Calu3 (cell line): ENCODE data around the gene SEC22A. TPM values are rescaled to one million over a fixed set of nuclear protein-coding genes. Genes with fewer than 3 reads are reported as not detected.

ENCODE experiments used
- BruUV-seq: library from RNA; stranded (reverse); fragments of 400-500 nt; replicated peaks from 2 replicates; lab custom pipeline; 2021; lab: Mats Ljungman, UMichigan
- CTCF ChIA-PET: fragments of 300-600 bp; sonication (Branson Sonifier 250); formaldehyde crosslinking; loops from one replicate; lab custom pipeline; 2022; ENCODE audit warnings: antibody characterized with exemption; lab: Charles Lee
- DNase-seq: peaks from one replicate; pipeline ENCODE4 v3.0.0; 2022
- H3K27ac Mint-ChIP-seq: one replicate; pipeline ENCODE4 v1.8.0; 2022; ENCODE audit warnings: mixed read lengths; ENCODE audit not compliant: unreplicated experiment
- H3K27me3 Mint-ChIP-seq: one replicate; pipeline ENCODE4 v1.8.0; 2022; ENCODE audit warnings: mixed read lengths; ENCODE audit not compliant: unreplicated experiment
- H3K36me3 Mint-ChIP-seq: one replicate; pipeline ENCODE4 v1.8.0; 2022; ENCODE audit warnings: mild to moderate bottlenecking, moderate library complexity, mixed read lengths; ENCODE audit not compliant: insufficient read depth, unreplicated experiment
- H3K4me1 Mint-ChIP-seq: one replicate; pipeline ENCODE4 v1.8.0; 2022; ENCODE audit warnings: mild to moderate bottlenecking, low read depth, mixed read lengths; ENCODE audit not compliant: unreplicated experiment
- H3K4me3 Mint-ChIP-seq: one replicate; pipeline ENCODE4 v1.8.0; 2022; ENCODE audit warnings: mild to moderate bottlenecking, low read depth, moderate library complexity, mixed read lengths; ENCODE audit not compliant: unreplicated experiment
- H3K9me3 Mint-ChIP-seq: one replicate; pipeline ENCODE4 v1.8.0; 2022; ENCODE audit warnings: low read depth, mixed read lengths; ENCODE audit not compliant: unreplicated experiment
- intact Hi-C: fragments of 100-400 bp; cut with micrococcal nuclease; formaldehyde crosslinking; loops from one replicate; pipeline ENCODE4 v1.10.0; 2022; ENCODE audit not compliant: unreplicated experiment
- total RNA-seq: library from RNA; stranded (reverse); gene quantifications from 2 replicates; pipeline ENCODE4 v1.2.3, GENCODE V29; 2022
- TF ChIP-seq, protein P1 (sequence below): fragments of 200-600 bp; IDR thresholded peaks from one replicate; pipeline ENCODE4 v1.8.0; 2022; ENCODE audit warnings: antibody characterized with exemption; ENCODE audit not compliant: unreplicated experiment

The SEC22A gene
- total RNA-seq, 1 experiment from 2014 or later, result 18.6 TPM

DNA sequence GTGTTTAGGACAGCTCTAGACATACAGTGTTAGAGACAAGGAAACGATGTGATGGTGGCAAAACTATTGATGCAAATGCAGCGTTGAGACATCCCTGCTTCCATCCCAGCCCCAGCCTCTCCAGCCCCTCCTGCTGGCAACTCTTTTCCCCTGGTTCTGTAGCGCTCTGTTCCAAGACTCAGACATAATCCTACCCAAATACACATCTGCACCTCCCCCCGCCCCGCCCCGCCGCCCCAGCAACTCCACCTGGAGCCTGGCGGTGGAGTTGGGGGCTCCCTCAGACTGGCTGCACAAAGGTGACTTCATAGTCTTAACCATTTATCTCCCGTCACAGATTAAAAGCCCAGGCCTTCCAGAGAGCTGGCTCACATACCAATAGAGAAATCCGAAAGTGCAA lies 7.2 kb upstream of the SEC22A start:
- Mint-ChIP-seq H3K27ac (no peak overlapping the region), H3K4me3 (no peak overlapping the region), H3K27me3 (no peaks in the 10 kb centered on the region), H3K36me3 (no peaks in the 10 kb centered on the region), H3K9me3 (no peaks in the 10 kb centered on the region), H3K4me1 (no peaks in the 10 kb centered on the region)
- CTCF ChIA-PET, result no interaction called here
- intact Hi-C loops, result no loop called here
- peak; percentile 16 for DNase-seq
- TF ChIP-seq, protein P1, sequence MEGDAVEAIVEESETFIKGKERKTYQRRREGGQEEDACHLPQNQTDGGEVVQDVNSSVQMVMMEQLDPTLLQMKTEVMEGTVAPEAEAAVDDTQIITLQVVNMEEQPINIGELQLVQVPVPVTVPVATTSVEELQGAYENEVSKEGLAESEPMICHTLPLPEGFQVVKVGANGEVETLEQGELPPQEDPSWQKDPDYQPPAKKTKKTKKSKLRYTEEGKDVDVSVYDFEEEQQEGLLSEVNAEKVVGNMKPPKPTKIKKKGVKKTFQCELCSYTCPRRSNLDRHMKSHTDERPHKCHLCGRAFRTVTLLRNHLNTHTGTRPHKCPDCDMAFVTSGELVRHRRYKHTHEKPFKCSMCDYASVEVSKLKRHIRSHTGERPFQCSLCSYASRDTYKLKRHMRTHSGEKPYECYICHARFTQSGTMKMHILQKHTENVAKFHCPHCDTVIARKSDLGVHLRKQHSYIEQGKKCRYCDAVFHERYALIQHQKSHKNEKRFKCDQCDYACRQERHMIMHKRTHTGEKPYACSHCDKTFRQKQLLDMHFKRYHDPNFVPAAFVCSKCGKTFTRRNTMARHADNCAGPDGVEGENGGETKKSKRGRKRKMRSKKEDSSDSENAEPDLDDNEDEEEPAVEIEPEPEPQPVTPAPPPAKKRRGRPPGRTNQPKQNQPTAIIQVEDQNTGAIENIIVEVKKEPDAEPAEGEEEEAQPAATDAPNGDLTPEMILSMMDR, result no peak
- no TSS peak for BruUV-seq

DNA sequence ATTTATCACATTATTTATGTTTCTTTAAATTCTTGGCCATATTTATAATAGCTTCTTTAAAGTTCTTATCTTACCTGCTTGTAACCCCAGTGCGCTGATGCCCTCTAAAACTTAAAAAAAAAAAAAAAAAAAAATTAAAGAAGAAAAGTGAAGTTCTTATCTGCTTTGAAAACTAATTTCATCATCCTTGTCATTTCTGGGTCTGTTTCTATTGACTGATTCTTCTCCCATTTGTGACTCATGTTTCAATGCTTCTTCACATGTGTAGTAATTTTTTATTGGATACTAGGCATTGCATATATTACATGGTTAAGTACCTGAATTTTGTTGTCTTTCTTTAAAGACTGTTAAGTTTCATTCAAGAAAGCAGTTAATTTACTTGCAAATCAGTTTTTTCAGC lies 3.4 kb upstream of the SEC22A start:
- H3K4me3 Mint-ChIP-seq, result no peak overlapping the region
- no peak overlapping the region for H3K27ac Mint-ChIP-seq
- H3K4me1 Mint-ChIP-seq, result peaks cover 10% of the 10 kb centered on the region
- intact Hi-C loops, result no loop called here
- no peaks in the 10 kb centered on the region for H3K9me3 Mint-ChIP-seq
- no TSS peak for BruUV-seq
- no peaks in the 10 kb centered on the region for H3K27me3 Mint-ChIP-seq
- peaks cover 17% of the 10 kb centered on the region for H3K36me3 Mint-ChIP-seq
- CTCF ChIA-PET, result interaction anchor here (0.7 kb wide), 1 partner anchor 229 kb away, joined by 3 read pairs; no protein-coding TSS in a partner anchor
- no peak for DNase-seq
- TF ChIP-seq, protein P1, result no peak

DNA sequence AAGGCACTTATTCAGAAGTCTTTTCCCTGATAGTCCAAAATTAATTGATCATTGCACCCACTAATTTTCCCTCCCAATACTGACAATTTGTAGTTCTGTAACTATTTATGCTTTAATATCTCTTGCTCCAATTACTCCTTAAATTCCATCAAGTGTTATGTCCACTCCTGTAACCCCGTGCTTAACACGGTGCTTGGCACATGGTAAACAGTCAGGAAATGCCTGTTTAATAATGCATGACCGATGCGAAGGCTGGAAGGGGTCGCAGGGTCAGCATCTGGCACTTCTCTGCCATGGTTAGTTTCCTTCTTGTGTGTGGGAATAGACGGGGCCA lies 553 bp upstream of the SEC22A start:
- no TSS peak for BruUV-seq
- intact Hi-C loops, result no loop called here

DNA sequence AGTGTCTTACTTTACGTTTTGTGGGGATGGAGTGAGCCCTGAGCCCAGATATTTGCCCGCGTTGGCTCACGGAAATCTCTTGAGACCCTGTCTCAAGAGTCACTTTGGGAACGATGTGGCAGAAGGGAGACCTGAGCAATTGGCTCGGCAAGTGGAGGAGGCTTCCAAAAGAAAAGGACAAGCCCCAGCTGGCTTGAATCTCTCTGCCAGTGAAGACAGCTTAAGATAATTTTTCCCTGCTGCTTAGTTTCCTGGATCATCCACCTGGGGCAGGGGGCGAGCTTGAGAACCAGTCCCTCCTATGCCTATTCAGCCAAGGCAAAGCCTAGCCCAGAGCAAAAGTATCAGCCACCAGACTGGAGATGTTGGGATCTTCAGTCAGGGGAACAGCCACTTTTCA lies 708 bp downstream of the SEC22A start:
- CTCF ChIA-PET, result interaction anchor here (0.9 kb wide), 1 partner anchor 45 kb away, joined by 3 read pairs; no protein-coding TSS in a partner anchor
- H3K36me3 Mint-ChIP-seq, result peaks cover 17% of the 10 kb centered on the region
- intact Hi-C loops, result no loop called here
- TF ChIP-seq, protein P1, result no peak
- no peaks in the 10 kb centered on the region for H3K27me3 Mint-ChIP-seq
- H3K4me1 Mint-ChIP-seq, result peaks cover 10% of the 10 kb centered on the region
- BruUV-seq, result TSS peak; percentile 68
- peak overlapping the region; percentile 85 for H3K27ac Mint-ChIP-seq
- H3K9me3 Mint-ChIP-seq, result no peaks in the 10 kb centered on the region
- peak; percentile 4 for DNase-seq
- peak overlapping the region; percentile 89 for H3K4me3 Mint-ChIP-seq

More for the DNA sequence above, 553 bp upstream of the SEC22A start:
- DNase-seq, result no peak
- Mint-ChIP-seq H3K36me3 (peaks cover 17% of the 10 kb centered on the region), H3K4me3 (peak overlapping the region; percentile 89), H3K9me3 (no peaks in the 10 kb centered on the region), H3K27ac (peak overlapping the region; percentile 85), H3K4me1 (peaks cover 10% of the 10 kb centered on the region), H3K27me3 (no peaks in the 10 kb centered on the region)
- TF ChIP-seq, protein P1, result no peak
- CTCF ChIA-PET, result interaction anchor here (0.7 to 0.9 kb wide), 3 partner anchors 9 to 56 kb away, joined by 3 to 4 read pairs (median 3); no protein-coding TSS in a partner anchor
